ENCODE results near the gene FOXC1. TPM values are rescaled to one million over a fixed set of nuclear protein-coding genes. Genes with fewer than 3 reads are reported as not detected.

Gene FOXC1
- total and polyA plus RNA-seq, 2 experiments from 2014 or later = 3.3 to 11.1 TPM

GRCh38 chr6:1587977-1588376 lies 21.7 kb upstream of the FOXC1 start:
- H3K36me3 ChIP-seq (ENCODE audit: low read depth) = no peaks in the 10 kb centered on the region
- peaks cover 52% of the 10 kb centered on the region for H3K27me3 ChIP-seq (replicated peaks; ENCODE audit: insufficient read depth)
- in situ Hi-C loops (cut with MboI) = loop anchor here (25.0 kb wide), 1 partner anchor 1049 kb away; no protein-coding TSS in a partner anchor
- 72% methylated on average over 12 of the region's 12 CpGs for WGBS, 2 experiments (ENCODE audit: low coverage in 1 of 2, low lambda C conversion rate in 2 of 2, missing lambda C conversion rate in 2 of 2)
- no peaks in the 10 kb centered on the region for H3K9me3 ChIP-seq (ENCODE audit: low read depth)
- TF ChIP-seq EZH2 (IDR thresholded peaks at IDR 0.05; ENCODE audit: insufficient read depth, poor library complexity, severe bottlenecking) (no peak), EZH2phosphoT487 (IDR thresholded peaks at IDR 0.05; ENCODE audit: insufficient read depth, low read depth) (no peak)
- H3K9me2 ChIP-seq (ENCODE audit: insufficient read depth) = no peaks in the 10 kb centered on the region
- no peaks in the 10 kb centered on the region for H3F3A ChIP-seq (ENCODE audit: insufficient read depth)
- H3K27ac ChIP-seq = no peak overlapping the region
- H2AFZ ChIP-seq = no peak overlapping the region
- no peak overlapping the region for H3K4me2 ChIP-seq (ENCODE audit: unreplicated experiment)
- H3K4me1 ChIP-seq (ENCODE audit: insufficient read depth) = no peaks in the 10 kb centered on the region
- H3K4me3 ChIP-seq = no peak overlapping the region
- H3K79me2 ChIP-seq (ENCODE audit: insufficient read depth) = no peaks in the 10 kb centered on the region
- H3K9ac ChIP-seq = no peak overlapping the region
- DNase-seq = no peak
- H4K20me1 ChIP-seq (ENCODE audit: insufficient read depth) = no peaks in the 10 kb centered on the region

GRCh38 chr6:1589208-1589607 lies 20.5 kb upstream of the FOXC1 start:
- TF ChIP-seq EZH2phosphoT487 (IDR thresholded peaks at IDR 0.05; ENCODE audit: insufficient read depth, low read depth) (no peak), EZH2 (IDR thresholded peaks at IDR 0.05; ENCODE audit: insufficient read depth, poor library complexity, severe bottlenecking) (no peak)
- Histone ChIP-seq H4K20me1 (ENCODE audit: insufficient read depth) (no peaks in the 10 kb centered on the region), H3K4me2 (ENCODE audit: unreplicated experiment) (no peak overlapping the region), H3K9ac (no peak overlapping the region), H3K36me3 (ENCODE audit: low read depth) (no peaks in the 10 kb centered on the region), H2AFZ (no peak overlapping the region), H3K27ac (no peak overlapping the region), H3K79me2 (ENCODE audit: insufficient read depth) (no peaks in the 10 kb centered on the region), H3K4me1 (ENCODE audit: insufficient read depth) (no peaks in the 10 kb centered on the region), H3K4me3 (no peak overlapping the region), H3K27me3 (replicated peaks; ENCODE audit: insufficient read depth) (peaks cover 47% of the 10 kb centered on the region), H3K9me3 (ENCODE audit: low read depth) (no peaks in the 10 kb centered on the region), H3F3A (ENCODE audit: insufficient read depth) (no peaks in the 10 kb centered on the region), H3K9me2 (ENCODE audit: insufficient read depth) (no peaks in the 10 kb centered on the region)
- in situ Hi-C loops (cut with MboI) = loop anchor here (25.0 kb wide), 1 partner anchor 1048 kb away; no protein-coding TSS in a partner anchor
- WGBS, 2 experiments (ENCODE audit: low coverage in 1 of 2, low lambda C conversion rate in 2 of 2, missing lambda C conversion rate in 2 of 2) = 31 to 35% methylated on average over 6 of the region's 6 CpGs
- no peak for DNase-seq

GRCh38 chr6:1590580-1590979 lies 19.1 kb upstream of the FOXC1 start:
- Histone ChIP-seq H3K27ac (no peak overlapping the region), H3K9me3 (ENCODE audit: low read depth) (no peaks in the 10 kb centered on the region), H3K36me3 (ENCODE audit: low read depth) (no peaks in the 10 kb centered on the region), H3K9me2 (ENCODE audit: insufficient read depth) (no peaks in the 10 kb centered on the region), H4K20me1 (ENCODE audit: insufficient read depth) (no peaks in the 10 kb centered on the region), H3K4me1 (ENCODE audit: insufficient read depth) (no peaks in the 10 kb centered on the region), H2AFZ (no peak overlapping the region), H3F3A (ENCODE audit: insufficient read depth) (no peaks in the 10 kb centered on the region), H3K4me3 (no peak overlapping the region), H3K79me2 (ENCODE audit: insufficient read depth) (no peaks in the 10 kb centered on the region), H3K27me3 (replicated peaks; ENCODE audit: insufficient read depth) (peaks cover 38% of the 10 kb centered on the region), H3K9ac (no peak overlapping the region), H3K4me2 (ENCODE audit: unreplicated experiment) (no peak overlapping the region)
- in situ Hi-C loops (cut with MboI) = loop anchor here (10.0 to 25.0 kb wide), 3 partner anchors 764 to 1047 kb away; no protein-coding TSS in a partner anchor
- DNase-seq = no peak
- 72% methylated on average over 9 of the region's 9 CpGs for WGBS, 2 experiments (ENCODE audit: low coverage in 1 of 2, low lambda C conversion rate in 2 of 2, missing lambda C conversion rate in 2 of 2)
- TF ChIP-seq EZH2phosphoT487 (IDR thresholded peaks at IDR 0.05; ENCODE audit: insufficient read depth, low read depth) (no peak), EZH2 (IDR thresholded peaks at IDR 0.05; ENCODE audit: insufficient read depth, poor library complexity, severe bottlenecking) (no peak)

GRCh38 chr6:1591243-1591642 lies 18.5 kb upstream of the FOXC1 start:
- H3K9me2 ChIP-seq (ENCODE audit: insufficient read depth) = no peaks in the 10 kb centered on the region
- no peak overlapping the region for H3K9ac ChIP-seq
- DNase-seq = no peak
- H3K9me3 ChIP-seq (ENCODE audit: low read depth) = no peaks in the 10 kb centered on the region
- H3K36me3 ChIP-seq (ENCODE audit: low read depth) = no peaks in the 10 kb centered on the region
- WGBS, 2 experiments (ENCODE audit: low coverage in 1 of 2, low lambda C conversion rate in 2 of 2, missing lambda C conversion rate in 2 of 2) = 84 to 87% methylated on average over 5 of the region's 5 CpGs
- H3K4me1 ChIP-seq (ENCODE audit: insufficient read depth) = no peaks in the 10 kb centered on the region
- in situ Hi-C loops (cut with MboI) = loop anchor here (10.0 to 25.0 kb wide), 3 partner anchors 764 to 1046 kb away; no protein-coding TSS in a partner anchor
- TF ChIP-seq EZH2phosphoT487 (IDR thresholded peaks at IDR 0.05; ENCODE audit: insufficient read depth, low read depth) (no peak), EZH2 (IDR thresholded peaks at IDR 0.05; ENCODE audit: insufficient read depth, poor library complexity, severe bottlenecking) (no peak)
- no peak overlapping the region for H3K4me3 ChIP-seq
- H3F3A ChIP-seq (ENCODE audit: insufficient read depth) = no peaks in the 10 kb centered on the region
- no peak overlapping the region for H2AFZ ChIP-seq
- no peak overlapping the region for H3K27ac ChIP-seq
- H3K4me2 ChIP-seq (ENCODE audit: unreplicated experiment) = no peak overlapping the region
- H3K27me3 ChIP-seq (replicated peaks; ENCODE audit: insufficient read depth) = peaks cover 40% of the 10 kb centered on the region
- H3K79me2 ChIP-seq (ENCODE audit: insufficient read depth) = no peaks in the 10 kb centered on the region
- no peaks in the 10 kb centered on the region for H4K20me1 ChIP-seq (ENCODE audit: insufficient read depth)
